RWPE1 (cell line): Measurements from ENCODE around the gene THSD4.

Experiments
- CTCF ChIA-PET: fragments of 350-600 bp; sonication (Branson Sonifier 250); formaldehyde crosslinking; extraction: SDS; loops from one replicate; lab custom pipeline; 2021; lab: Yijun Ruan, JAX
- POLR2A ChIA-PET: fragments of 400-600 bp; formaldehyde crosslinking; extraction: SDS; loops from one replicate; lab custom pipeline; 2020; ENCODE audit warnings: antibody characterized with exemption; ENCODE audit not compliant: low non-redundant PET; lab: Yijun Ruan, JAX
- DNase-seq: peaks from one replicate; pipeline ENCODE4 v3.0.0; 2012; ENCODE audit warnings: low spot score
- H3K27ac ChIP-seq: fragments of 450-650 bp; 2 replicates; pipeline ENCODE4 v1.5.1; 2017
- CTCF ChIP-seq: fragments of 450-650 bp; conservative IDR thresholded peaks from 2 replicates; pipeline ENCODE4 v1.5.1; 2017; ENCODE audit warnings: low read depth, mild to moderate bottlenecking

The THSD4 gene

GRCh38 chr15:71777216-71777943 is 662.1 kb downstream of the THSD4 start:
- no peak overlapping the region for H3K27ac ChIP-seq
- ChIA-PET POLR2A (no interaction called here), CTCF (no interaction called here)
- DNase-seq = no peak
- TF ChIP-seq CTCF = no peak

- no peak overlapping the region for H3K27ac ChIP-seq
- ChIA-PET CTCF (interaction anchor here (0.5 to 1.5 kb wide), 3 partner anchors 58 to 802 kb away, joined by 3 to 4 read pairs (median 3); no protein-coding TSS in a partner anchor), POLR2A (no interaction called here)
Observed at GRCh38 chr15:71779073-71779797, 664.0 kb downstream of the THSD4 start.

GRCh38 chr15:71780115-71780976 is 665.1 kb downstream of the THSD4 start:
- ChIA-PET POLR2A (no interaction called here), CTCF (interaction anchor here (0.6 to 2.5 kb wide), 18 partner anchors 9 to 1064 kb away, joined by 3 to 10 read pairs (median 4); no protein-coding TSS in a partner anchor)
- peak; percentile 42 for DNase-seq
- no peak overlapping the region for H3K27ac ChIP-seq
- TF ChIP-seq CTCF = peak; percentile 92

More at GRCh38 chr15:71779073-71779797, 664.0 kb downstream of the THSD4 start:
- no peak for DNase-seq
- no peak for TF ChIP-seq CTCF

GRCh38 chr15:71781179-71781964 is 666.1 kb downstream of the THSD4 start:
- DNase-seq = no peak
- CTCF ChIA-PET = interaction anchor here (0.7 to 2.5 kb wide), 6 partner anchors 10 to 35 kb away, joined by 4 to 10 read pairs (median 5); no protein-coding TSS in a partner anchor
- H3K27ac ChIP-seq = no peak overlapping the region
- POLR2A ChIA-PET = no interaction called here
- no peak for TF ChIP-seq CTCF

- POLR2A ChIA-PET = no interaction called here
- no peak overlapping the region for H3K27ac ChIP-seq
- no peak for DNase-seq
- no peak for TF ChIP-seq CTCF
- CTCF ChIA-PET = interaction anchor here (0.8 to 2.5 kb wide), 3 partner anchors 10 to 29 kb away, joined by 4 to 10 read pairs (median 7); no protein-coding TSS in a partner anchor
Observed at GRCh38 chr15:71781965-71782265, 666.6 kb downstream of the THSD4 start.
